Esophagus (tissue), 2 donors: ENCODE measurements around the gene NHP2. TPM values are rescaled to one million over a fixed set of nuclear protein-coding genes. Genes with fewer than 3 reads are reported as not detected.

ENCODE experiments used
- H3K27ac ChIP-seq, 2 donors: one replicate each; pipeline ENCODE4 v1.5.1; 2013; ENCODE audit warnings: low read depth in 2 of 2, mild to moderate bottlenecking in 2 of 2, inconsistent platforms in 1 of 2, low read length in 1 of 2, moderate library complexity in 1 of 2
- H3K27me3 ChIP-seq, 2 donors: one replicate each; pipeline ENCODE4 v1.6.1; 2013; ENCODE audit warnings: low read length in 2 of 2, control low read depth in 1 of 2, mild to moderate bottlenecking in 1 of 2; ENCODE audit not compliant: insufficient read depth in 2 of 2, control insufficient read depth in 1 of 2
- H3K36me3 ChIP-seq, 2 donors: one replicate each; pipeline ENCODE4 v1.6.1; 2013; ENCODE audit warnings: low read length in 1 of 2; ENCODE audit not compliant: control insufficient read depth in 2 of 2, insufficient read depth in 2 of 2
- H3K4me1 ChIP-seq, 2 donors: one replicate each; pipeline ENCODE4 v1.6.1; 2013; ENCODE audit warnings: low read length in 1 of 2; ENCODE audit not compliant: control insufficient read depth in 2 of 2, insufficient read depth in 2 of 2
- H3K4me3 ChIP-seq, 2 donors: one replicate each; pipeline ENCODE4 v1.5.1; 2013; ENCODE audit warnings: low read length in 2 of 2, mild to moderate bottlenecking in 2 of 2, low read depth in 1 of 2, moderate library complexity in 1 of 2
- H3K9me3 ChIP-seq, 2 donors: one replicate each; pipeline ENCODE4 v1.6.1; 2013; ENCODE audit warnings: mild to moderate bottlenecking in 2 of 2, low read depth in 1 of 2, low read length in 1 of 2, moderate library complexity in 1 of 2; ENCODE audit not compliant: control insufficient read depth in 2 of 2, insufficient read depth in 1 of 2
- WGBS, 2 donors: extraction: QIAGEN DNeasy Blood & Tissue Kit; methylation state at CpG; one replicate each; pipeline ENCODE4 v1.1.7; 2013; 5-methylcytosine and 5-hydroxymethylcytosine counted together
- polyA plus RNA-seq, 2 donors: library from polyadenylated mRNA; stranded (reverse); fragments of 200-250 nt; gene quantifications; one replicate each; pipeline ENCODE4 v1.2.3, GENCODE V29; 2013
- donor health status: healthy with polysubstance abuse.
- donor health status: Bipolar disorder and iron deficiency.

Gene NHP2
- polyA plus RNA-seq, 2 donors, result 126 to 238 TPM

DNA sequence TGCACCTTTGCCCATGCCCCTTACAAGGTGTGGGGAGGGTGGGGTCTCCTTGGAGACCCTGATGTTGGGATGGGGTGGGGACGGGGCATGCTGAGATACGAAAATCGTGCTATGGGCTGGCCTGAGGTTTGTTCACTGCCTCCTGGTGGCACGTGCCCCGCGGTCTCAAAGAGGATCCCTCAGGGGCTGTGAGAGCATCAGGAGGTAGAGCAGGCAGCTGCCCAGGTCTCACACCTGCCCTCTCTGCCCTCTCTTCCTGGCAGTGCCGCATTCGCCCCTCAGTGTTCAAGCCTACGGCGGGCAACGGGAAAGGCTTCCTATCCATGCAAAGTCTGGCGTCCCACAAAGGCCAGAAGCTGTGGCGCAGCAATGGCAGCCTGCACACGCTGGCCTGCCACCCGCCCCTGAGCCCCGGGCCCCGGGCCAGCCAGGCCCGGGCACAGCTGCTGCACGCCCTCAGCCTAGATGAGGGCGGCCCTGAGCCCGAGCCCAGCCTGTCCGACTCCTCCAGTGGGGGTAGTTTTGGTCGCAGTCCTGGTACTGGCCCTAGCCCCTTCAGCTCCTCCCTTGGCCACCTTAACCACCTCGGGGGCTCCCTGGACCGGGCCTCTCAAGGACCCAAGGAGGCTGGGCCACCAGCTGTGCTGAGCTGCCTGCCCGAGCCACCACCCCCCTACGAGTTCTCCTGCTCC lies 33.6 kb downstream of the NHP2 start:
- H3K4me1 ChIP-seq, result peaks cover 18 to 40% of the 10 kb centered on the region in 2 donors

DNA sequence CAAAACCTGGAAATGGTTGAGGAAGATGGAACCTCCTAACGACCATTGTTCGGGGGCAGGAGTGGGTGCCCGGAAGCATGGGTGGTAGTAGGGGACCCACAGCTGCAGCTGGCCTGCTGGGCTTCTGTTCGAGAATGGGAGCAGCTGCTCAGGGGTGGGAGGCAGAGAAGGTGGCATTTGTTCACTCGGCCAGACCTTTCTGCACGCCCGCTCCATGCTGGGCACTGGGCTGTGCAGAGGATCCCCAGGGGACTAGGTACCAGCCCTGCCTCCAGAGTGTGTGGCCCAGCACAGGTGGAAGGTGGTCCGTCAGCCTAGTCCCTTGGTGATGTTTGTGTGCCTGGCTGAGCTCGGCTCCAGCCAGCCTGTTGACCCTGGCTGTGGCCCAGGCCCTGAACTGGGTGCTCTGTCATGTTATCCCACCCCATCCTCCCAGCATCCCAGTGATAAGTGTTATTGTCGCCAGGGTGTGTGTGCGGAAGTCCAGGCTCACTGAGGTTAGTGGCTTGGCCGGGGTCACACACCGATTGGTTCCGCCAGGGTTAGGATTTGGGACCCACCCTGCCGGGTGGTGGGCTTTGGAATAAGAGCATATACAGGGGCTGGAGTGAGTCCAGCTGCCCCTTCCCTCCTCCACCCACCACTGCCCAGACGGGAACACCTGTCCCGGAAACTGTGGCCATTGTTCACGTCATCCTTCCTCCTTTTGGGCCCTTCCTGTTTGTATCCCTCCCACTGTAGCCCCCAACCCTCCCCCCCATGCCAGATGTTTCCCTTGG lies 35.6 kb downstream of the NHP2 start:
- Histone ChIP-seq H3K27ac (no peak overlapping the region), H3K27me3 (no peaks in the 10 kb centered on the region)
- 78 to 82% methylated on average over 18 of the region's 18 CpGs for WGBS, 2 donors

More for the DNA sequence above, 33.6 kb downstream of the NHP2 start:
- WGBS, 2 donors, result 88% methylated on average over 26 to 27 of the region's 27 CpGs
- H3K36me3 ChIP-seq, result peaks cover 0 to 37% of the 10 kb centered on the region in 2 donors
- no peaks in the 10 kb centered on the region for H3K27me3 ChIP-seq
- no peak overlapping the region for H3K4me3 ChIP-seq
- H3K9me3 ChIP-seq, result peaks cover 0 to 4% of the 10 kb centered on the region in 2 donors
- H3K27ac ChIP-seq, result no peak overlapping the region

DNA sequence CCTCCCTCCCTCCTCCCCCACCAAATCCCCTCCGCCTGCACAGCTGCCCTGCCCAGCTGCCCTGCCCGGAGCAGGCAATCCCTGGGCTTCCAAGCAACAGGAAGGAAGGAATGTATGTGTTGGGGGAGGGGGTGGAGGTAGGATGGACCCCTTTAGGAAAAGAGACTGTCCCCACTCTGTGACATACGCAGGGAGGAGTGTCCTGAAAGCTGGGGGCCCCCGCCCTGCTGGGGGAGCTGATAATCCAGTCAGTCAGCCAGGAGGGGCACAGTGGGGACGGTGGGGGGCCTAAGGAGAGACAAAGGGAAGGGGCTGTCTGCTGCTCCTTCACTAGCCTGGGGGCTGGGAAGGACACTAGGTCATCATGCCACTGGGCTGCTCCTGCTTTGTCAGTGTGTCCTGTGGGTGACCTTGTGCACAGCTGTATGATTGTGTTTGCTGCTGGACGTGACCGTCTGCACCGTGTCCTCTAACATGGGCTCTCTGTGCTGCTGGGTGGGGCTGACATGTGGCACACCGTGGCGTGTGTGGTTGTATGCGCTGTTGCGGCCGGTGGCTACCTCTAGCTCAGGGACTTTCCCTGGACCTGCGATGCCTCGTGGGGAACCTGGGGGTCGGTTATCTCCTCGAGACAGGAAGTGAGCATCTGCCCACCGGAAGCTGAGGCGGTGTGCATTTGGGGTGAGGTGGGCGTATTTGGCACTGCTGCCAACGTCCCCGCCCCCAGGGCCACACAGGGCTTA lies 37.4 kb downstream of the NHP2 start:
- Histone ChIP-seq H3K4me1 (peaks cover 5 to 20% of the 10 kb centered on the region in 2 donors), H3K9me3 (peaks cover 0 to 2% of the 10 kb centered on the region in 2 donors), H3K36me3 (peaks cover 0 to 23% of the 10 kb centered on the region in 2 donors), H3K27ac (peak overlapping the region in 1 of 2 donors; percentile 17), H3K27me3 (no peaks in the 10 kb centered on the region), H3K4me3 (peak overlapping the region; percentile 70 to 75)
- 30 to 45% methylated on average over 22 of the region's 22 CpGs for WGBS, 2 donors

More for the DNA sequence above, 35.6 kb downstream of the NHP2 start:
- H3K36me3 ChIP-seq, result peaks cover 0 to 38% of the 10 kb centered on the region in 2 donors
- no peak overlapping the region for H3K4me3 ChIP-seq
- peaks cover 15 to 29% of the 10 kb centered on the region in 2 donors for H3K4me1 ChIP-seq
- H3K9me3 ChIP-seq, result peaks cover 0 to 4% of the 10 kb centered on the region in 2 donors

DNA sequence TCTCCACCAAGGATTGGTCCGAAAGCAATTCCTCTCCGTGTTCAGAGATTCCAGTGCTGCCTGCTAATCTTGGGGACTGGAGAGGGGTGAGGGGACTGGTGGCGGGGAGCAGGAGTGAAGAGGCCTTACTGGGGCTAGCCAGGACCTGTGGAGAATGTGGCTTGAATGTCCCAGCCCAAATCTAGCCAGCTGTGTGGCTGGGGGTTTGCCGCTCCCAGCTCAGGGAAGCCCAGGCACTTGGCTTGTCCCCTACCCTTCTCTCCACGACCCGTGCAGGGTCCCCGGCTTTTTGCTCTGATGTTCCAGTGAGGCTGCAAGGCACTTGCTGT lies 37.9 kb downstream of the NHP2 start:
- WGBS, 2 donors, result 41 to 48% methylated on average over 7 of the region's 7 CpGs
- no peaks in the 10 kb centered on the region for H3K27me3 ChIP-seq
- H3K4me1 ChIP-seq, result peaks cover 2 to 17% of the 10 kb centered on the region in 2 donors
- H3K4me3 ChIP-seq, result peak overlapping the region; percentile 70 to 75
- H3K27ac ChIP-seq, result peak overlapping the region in 1 of 2 donors; percentile 17
- H3K9me3 ChIP-seq, result peaks cover 0 to 2% of the 10 kb centered on the region in 2 donors
- H3K36me3 ChIP-seq, result peaks cover 0 to 20% of the 10 kb centered on the region in 2 donors

DNA sequence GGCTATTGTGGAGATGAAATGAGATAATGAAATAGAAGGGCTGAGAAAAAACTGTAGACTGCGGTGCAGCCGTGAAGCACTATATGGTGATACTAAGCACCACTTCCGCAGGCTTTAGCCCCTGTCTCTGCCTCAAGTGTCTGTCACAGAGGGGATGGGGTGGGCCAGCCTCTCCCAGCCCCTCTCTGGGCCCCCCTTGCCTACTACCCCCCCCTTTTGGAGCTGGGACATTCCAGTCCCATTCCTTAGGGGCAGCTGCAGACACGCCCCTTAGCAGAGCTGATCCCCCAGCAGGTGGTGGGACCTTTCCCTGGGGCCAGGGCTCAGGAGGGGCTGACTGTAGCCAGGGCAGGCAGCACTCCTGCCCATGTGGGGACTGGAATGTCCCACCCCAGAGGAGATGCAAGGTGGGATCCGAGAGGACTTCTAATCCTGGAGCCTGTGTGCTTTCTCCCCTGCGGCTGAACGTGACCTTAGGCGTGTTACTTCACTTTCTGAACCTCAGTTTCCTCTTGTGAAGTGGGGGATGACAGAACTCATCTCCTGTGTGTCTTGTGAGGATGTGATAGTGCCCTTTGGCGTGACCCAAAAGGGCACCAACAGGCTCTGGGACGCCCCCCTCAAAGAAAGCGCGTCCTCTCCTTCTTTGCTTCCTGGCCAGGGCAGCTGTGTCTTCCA lies 38.4 kb downstream of the NHP2 start:
- peaks cover 2 to 17% of the 10 kb centered on the region in 2 donors for H3K4me1 ChIP-seq
- H3K36me3 ChIP-seq, result peaks cover 0 to 17% of the 10 kb centered on the region in 2 donors
- peak overlapping the region in 1 of 2 donors; percentile 90 for H3K27ac ChIP-seq
- H3K27me3 ChIP-seq, result no peaks in the 10 kb centered on the region
- 60 to 63% methylated on average over 12 of the region's 12 CpGs for WGBS, 2 donors
- peaks cover 0 to 2% of the 10 kb centered on the region in 2 donors for H3K9me3 ChIP-seq
- H3K4me3 ChIP-seq, result peak overlapping the region; percentile 70 to 75

DNA sequence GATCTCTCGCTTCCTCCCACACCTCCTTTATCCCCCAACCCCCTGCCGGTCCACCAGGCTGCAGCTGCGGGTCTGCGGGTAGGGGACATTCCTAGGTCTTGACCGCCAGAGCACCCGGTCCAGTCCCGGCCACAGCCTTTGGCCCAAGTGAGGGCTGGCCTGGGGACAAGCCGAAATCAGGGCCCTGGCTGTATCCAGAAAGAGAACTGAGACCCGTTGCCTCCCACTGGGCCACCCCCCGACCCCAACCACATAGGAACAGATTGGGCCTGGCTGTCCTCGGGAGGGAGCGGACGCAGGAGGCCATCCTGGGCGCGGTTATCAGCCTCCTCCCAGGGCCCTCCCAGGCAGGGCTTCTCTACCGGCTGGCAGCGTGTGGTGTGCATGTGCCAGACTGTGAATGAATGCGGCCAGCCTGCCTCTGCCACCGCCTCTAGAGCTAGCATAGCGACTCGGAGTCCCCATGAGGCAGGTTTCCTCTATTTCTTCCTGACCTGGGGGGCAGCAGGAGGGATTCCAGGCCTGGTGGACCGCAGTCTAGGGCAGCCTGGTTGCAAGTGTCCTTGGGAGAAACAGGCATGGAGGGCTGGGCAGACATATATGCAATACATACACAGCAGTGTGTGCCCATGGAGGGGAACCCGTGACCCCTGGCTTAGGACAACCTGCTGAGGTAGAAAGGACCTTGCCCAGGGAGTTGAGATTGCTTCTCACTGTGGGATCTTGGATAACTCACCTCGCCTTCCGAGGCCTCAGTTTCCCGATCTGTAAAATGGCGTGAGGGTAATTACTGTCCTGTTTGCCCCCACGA lies 39.2 kb downstream of the NHP2 start:
- Histone ChIP-seq H3K27me3 (no peaks in the 10 kb centered on the region), H3K4me1 (peaks cover 2 to 17% of the 10 kb centered on the region in 2 donors), H3K4me3 (peak overlapping the region; percentile 70 to 75), H3K9me3 (peaks cover 0 to 2% of the 10 kb centered on the region in 2 donors), H3K36me3 (peaks cover 0 to 10% of the 10 kb centered on the region in 2 donors), H3K27ac (peak overlapping the region; percentile 90 to 91)
- WGBS, 2 donors, result 14 to 18% methylated on average over 28 of the region's 28 CpGs

DNA sequence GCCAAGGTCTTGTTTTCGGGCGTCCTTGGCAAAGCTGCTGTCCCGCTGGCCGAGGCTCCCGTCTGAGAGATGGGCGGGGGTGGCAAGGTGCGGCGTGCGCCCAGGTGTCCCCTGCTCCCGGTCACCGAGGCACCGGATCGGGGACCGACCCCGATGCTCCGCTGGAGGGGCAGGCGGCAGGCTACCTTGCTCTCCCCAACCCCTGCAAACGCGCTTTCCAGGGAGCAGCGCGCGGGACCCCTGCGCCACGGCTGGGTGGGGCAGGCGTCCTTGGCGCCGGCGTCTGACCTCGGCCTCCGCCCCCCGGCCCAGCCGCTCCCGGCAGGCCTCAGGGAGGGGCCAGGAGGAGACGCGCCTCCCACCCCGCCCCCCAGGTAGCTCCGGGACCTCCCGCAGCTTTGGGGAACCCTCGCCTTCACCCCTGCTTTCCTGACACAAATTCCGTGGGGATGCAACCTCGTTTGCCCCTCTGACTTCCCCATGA lies 39.8 kb downstream of the NHP2 start:
- H3K27ac ChIP-seq, result peak overlapping the region; percentile 90 to 91
- peaks cover 0 to 10% of the 10 kb centered on the region in 2 donors for H3K36me3 ChIP-seq
- H3K9me3 ChIP-seq, result peaks cover 0 to 2% of the 10 kb centered on the region in 2 donors
- 0 to 1% methylated on average over 23 to 41 of the region's 41 CpGs for WGBS, 2 donors
- H3K4me3 ChIP-seq, result peak overlapping the region; percentile 70 to 75
- no peaks in the 10 kb centered on the region for H3K27me3 ChIP-seq
- peaks cover 0 to 22% of the 10 kb centered on the region in 2 donors for H3K4me1 ChIP-seq

DNA sequence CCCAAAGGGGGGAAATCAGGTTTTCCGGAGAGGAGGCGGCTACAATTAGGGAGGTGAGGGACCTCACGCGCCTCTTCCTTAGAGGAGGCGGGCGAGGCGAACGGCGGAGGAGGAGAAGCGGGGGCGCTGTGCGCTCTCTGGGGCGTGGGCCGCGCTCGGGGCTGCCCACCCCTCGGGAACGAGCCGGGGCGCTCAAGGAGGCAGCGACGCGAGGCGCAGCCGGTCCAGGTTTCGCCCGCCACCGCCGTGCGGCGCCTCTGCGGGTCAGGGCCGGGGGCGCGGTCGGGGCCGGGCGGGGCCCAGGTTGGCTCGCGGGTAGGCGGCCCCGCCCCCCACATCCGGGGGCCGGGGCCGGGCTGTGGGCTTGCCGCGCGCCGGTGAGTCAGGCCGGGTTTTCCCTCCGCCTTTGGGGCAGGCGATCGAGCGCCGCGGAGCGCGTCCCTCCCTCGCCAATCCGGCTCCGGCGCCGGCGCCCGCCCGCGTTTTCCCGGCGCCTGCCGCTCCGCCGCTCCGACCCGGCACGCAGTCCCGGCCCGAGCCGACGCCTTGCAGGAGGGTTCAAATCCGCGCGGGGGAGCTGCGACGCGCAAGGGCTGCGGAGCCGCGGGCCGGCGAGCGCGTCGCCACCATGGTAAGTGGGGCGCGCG lies 40.4 kb downstream of the NHP2 start, which contains the start of gene N4BP3:
Gene N4BP3 (plus strand): TSS at position 392 of the 647 bp plus-strand sequence. CDS start 6,052 bp downstream, outside the sequence.
- H3K27ac ChIP-seq, result peak within 1 kb of the TSS; percentile 90 to 92
- peaks cover 0 to 26% of the 10 kb centered on the region in 2 donors for H3K4me1 ChIP-seq
- H3K36me3 ChIP-seq, result peaks cover 0 to 10% of the 10 kb centered on the region in 2 donors
- H3K4me3 ChIP-seq, result peak within 1 kb of the TSS; percentile 70 to 75
- peaks cover 0 to 2% of the 10 kb centered on the region in 2 donors for H3K9me3 ChIP-seq
- WGBS, 2 donors, result 1% methylated on average over 53 to 96 of the region's 96 CpGs
- no peaks in the 10 kb centered on the region for H3K27me3 ChIP-seq
